HFFc6 (cell line): ENCODE measurements around the gene VIM. TPM values are rescaled to one million over a fixed set of nuclear protein-coding genes. Genes with fewer than 3 reads are reported as not detected.

Source experiments
- DNase-seq: peaks from one replicate; pipeline ENCODE4 v3.0.0-alpha.2; 2018
- H3K27ac Mint-ChIP-seq: 2 replicates; pipeline ENCODE4 v1.8.0; 2020; ENCODE audit warnings: mild to moderate bottlenecking, mixed read lengths
- H3K27me3 Mint-ChIP-seq: 2 replicates; pipeline ENCODE4 v1.8.0; 2021; ENCODE audit warnings: mild to moderate bottlenecking, moderate library complexity, mixed read lengths; ENCODE audit not compliant: insufficient read depth
- H3K36me3 Mint-ChIP-seq: 2 replicates; pipeline ENCODE4 v1.8.0; 2021; ENCODE audit warnings: low read depth, mixed read lengths
- H3K4me1 Mint-ChIP-seq: 2 replicates; pipeline ENCODE4 v1.8.0; 2020; ENCODE audit warnings: low read depth, mixed read lengths
- H3K4me3 Mint-ChIP-seq: 2 replicates; pipeline ENCODE4 v1.8.0; 2020; ENCODE audit warnings: mild to moderate bottlenecking, moderate library complexity, mixed read lengths
- H3K9me3 Mint-ChIP-seq: 2 replicates; pipeline ENCODE4 v1.8.0; 2020; ENCODE audit warnings: mild to moderate bottlenecking, mixed read lengths
- CTCF ChIP-seq: fragments of 200-600 bp; sonication (generic); IDR thresholded peaks from 2 replicates; pipeline ENCODE4 v1.5.0; 2021; ENCODE audit warnings: antibody characterized with exemption, mild to moderate bottlenecking
- total RNA-seq, 6 experiments: library from RNA; stranded (reverse); fragmentation: NEBNext Ultra II Directional; extraction: Animal tissue kit (Norgen Biotek cat#: 25700); gene quantifications; 2 replicates in 1 of 6; 3 replicates in 5 of 6; pipeline ENCODE4 v1.2.3, GENCODE V29; 2021

VIM gene
- total RNA-seq, 6 experiments from 2014 or later, result 9,623 to 12,540 (median 10,688) TPM

GRCh38 chr10:17231788-17232187 lies 3.7 kb downstream of the VIM start:
- H3K4me1 Mint-ChIP-seq, result peaks cover 67% of the 10 kb centered on the region
- H3K4me3 Mint-ChIP-seq, result peak overlapping the region; percentile 100

DNA sequence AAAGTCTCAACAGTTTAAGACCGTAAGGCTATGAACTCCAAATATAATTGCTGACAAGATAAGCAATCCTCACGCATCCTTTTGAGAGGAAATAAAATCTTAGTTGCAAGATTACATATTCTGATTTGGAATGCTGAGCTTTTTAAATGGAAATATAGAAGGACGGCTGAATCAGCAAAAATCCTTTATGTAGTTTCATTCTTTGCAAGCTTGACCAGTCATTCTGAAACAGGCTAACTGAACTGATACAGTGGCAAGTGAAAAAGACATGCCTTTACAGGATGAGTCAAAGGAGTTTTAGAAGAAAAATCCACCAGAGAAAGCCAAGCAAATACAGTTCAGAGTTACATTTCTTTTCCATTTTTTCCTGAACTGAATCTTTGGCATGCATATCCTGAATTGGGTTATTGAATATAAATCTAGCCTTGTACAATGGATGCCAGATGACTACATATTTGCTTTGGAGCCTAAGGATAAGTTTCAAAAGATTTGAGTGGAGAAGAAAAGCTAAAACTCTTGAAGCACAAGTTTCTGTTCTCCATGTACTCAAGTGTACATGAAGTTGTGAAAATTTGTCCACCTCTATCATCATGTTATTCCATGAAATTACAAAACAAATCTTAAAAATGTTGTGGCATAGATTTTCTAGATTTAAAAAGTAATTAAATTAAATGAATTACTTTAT lies 4.4 kb downstream of the VIM start:
- H3K36me3 Mint-ChIP-seq, result peaks cover 79% of the 10 kb centered on the region
- H3K9me3 Mint-ChIP-seq, result peaks cover 61% of the 10 kb centered on the region
- H3K27me3 Mint-ChIP-seq, result peaks cover 88% of the 10 kb centered on the region
- peaks cover 67% of the 10 kb centered on the region for H3K4me1 Mint-ChIP-seq
- H3K27ac Mint-ChIP-seq, result peak overlapping the region; percentile 100
- H3K4me3 Mint-ChIP-seq, result peak overlapping the region; percentile 100
- no peak for TF ChIP-seq CTCF
- peak; percentile 57 for DNase-seq

More at GRCh38 chr10:17231788-17232187, 3.7 kb downstream of the VIM start:
- Mint-ChIP-seq H3K27ac (peak overlapping the region; percentile 100), H3K27me3 (peaks cover 83% of the 10 kb centered on the region), H3K9me3 (peaks cover 61% of the 10 kb centered on the region), H3K36me3 (peaks cover 75% of the 10 kb centered on the region)
- DNase-seq, result no peak
- no peak for TF ChIP-seq CTCF

GRCh38 chr10:17233286-17233991 lies 5.4 kb downstream of the VIM start:
- H3K9me3 Mint-ChIP-seq, result peaks cover 61% of the 10 kb centered on the region
- H3K4me1 Mint-ChIP-seq, result peaks cover 68% of the 10 kb centered on the region
- peaks cover 79% of the 10 kb centered on the region for H3K36me3 Mint-ChIP-seq
- H3K27me3 Mint-ChIP-seq, result peaks cover 90% of the 10 kb centered on the region
- peak; percentile 54 for DNase-seq
- H3K4me3 Mint-ChIP-seq, result peak overlapping the region; percentile 100
- no peak; the same call in 1 of the 2 replicates for TF ChIP-seq CTCF
- H3K27ac Mint-ChIP-seq, result peak overlapping the region; percentile 100

- H3K4me1 Mint-ChIP-seq, result peaks cover 74% of the 10 kb centered on the region
- H3K9me3 Mint-ChIP-seq, result peaks cover 64% of the 10 kb centered on the region
- no peak for DNase-seq
- TF ChIP-seq CTCF, result peak; percentile 29; the same call in 1 of the 2 replicates
- peak overlapping the region; percentile 100 for H3K27ac Mint-ChIP-seq
- H3K27me3 Mint-ChIP-seq, result peaks cover 95% of the 10 kb centered on the region
- H3K4me3 Mint-ChIP-seq, result peak overlapping the region; percentile 100
- H3K36me3 Mint-ChIP-seq, result peaks cover 74% of the 10 kb centered on the region
These were observed 6.4 kb downstream of the VIM start for GRCh38 chr10:17234431-17234945.

GRCh38 chr10:17235136-17235535 lies 7.1 kb downstream of the VIM start:
- Mint-ChIP-seq H3K4me1 (peaks cover 74% of the 10 kb centered on the region), H3K27me3 (peaks cover 95% of the 10 kb centered on the region), H3K9me3 (peaks cover 64% of the 10 kb centered on the region), H3K4me3 (peak overlapping the region; percentile 100), H3K36me3 (peaks cover 68% of the 10 kb centered on the region), H3K27ac (peak overlapping the region; percentile 100)
- DNase-seq, result no peak
- TF ChIP-seq CTCF, result peak; percentile 56
